H9 (cell line): ENCODE results near the gene WASF3. TPM values are rescaled to one million over a fixed set of nuclear protein-coding genes. Genes with fewer than 3 reads are reported as not detected.
A peak's percentile ranks its signal among the peaks of the same experiment; 100 is the strongest.

Experiments
- DNase-seq: peaks from one replicate; pipeline ENCODE4 v3.0.0-alpha.2; 2017
- H2AFZ ChIP-seq: one replicate; pipeline ENCODE4 v1.6.1; 2013; ENCODE audit warnings: mild to moderate bottlenecking, low read length, control low read depth, moderate library complexity
- H2AK5ac ChIP-seq: 2 replicates; pipeline ENCODE4 v1.6.1; 2013; ENCODE audit warnings: low read length, control low read depth, mixed read lengths; ENCODE audit not compliant: insufficient read length
- H2BK120ac ChIP-seq: one replicate; pipeline ENCODE4 v1.6.1; 2013; ENCODE audit warnings: low read depth, mild to moderate bottlenecking, low read length, control low read depth, inconsistent platforms; ENCODE audit not compliant: poor library complexity, severe bottlenecking
- H2BK12ac ChIP-seq: 2 replicates; pipeline ENCODE4 v1.6.1; 2013; ENCODE audit warnings: low read length, control low read depth, mixed read lengths, low read depth; ENCODE audit not compliant: insufficient read length
- H2BK15ac ChIP-seq: 2 replicates; pipeline ENCODE4 v1.6.1; 2013; ENCODE audit warnings: low read depth, low read length, control low read depth
- H2BK20ac ChIP-seq: one replicate; pipeline ENCODE4 v1.6.1; 2013; ENCODE audit warnings: low read depth, mild to moderate bottlenecking, low read length, control low read depth, inconsistent platforms; ENCODE audit not compliant: poor library complexity, severe bottlenecking
- H2BK5ac ChIP-seq: 2 replicates; pipeline ENCODE4 v1.6.1; 2013; ENCODE audit warnings: low read length, control low read depth, mixed read lengths; ENCODE audit not compliant: insufficient read length
- H3K14ac ChIP-seq: 2 replicates; pipeline ENCODE4 v1.6.1; 2013; ENCODE audit warnings: low read length, control low read depth; ENCODE audit not compliant: insufficient read depth
- H3K18ac ChIP-seq: 2 replicates; pipeline ENCODE4 v1.6.1; 2013; ENCODE audit warnings: low read depth, mild to moderate bottlenecking, mixed read lengths, low read length, control low read depth; ENCODE audit not compliant: insufficient read length
- H3K23ac ChIP-seq: 2 replicates; pipeline ENCODE4 v1.6.1; 2013; ENCODE audit warnings: low read length, control low read depth, mixed read lengths, low read depth; ENCODE audit not compliant: insufficient read length
- H3K23me2 ChIP-seq: 2 replicates; pipeline ENCODE4 v1.6.1; 2013; ENCODE audit warnings: low read depth, mild to moderate bottlenecking, mixed read lengths, low read length, control low read depth; ENCODE audit not compliant: insufficient read length, poor library complexity, severe bottlenecking
- H3K27ac ChIP-seq: 2 replicates; pipeline ENCODE4 v1.5.1; 2013; ENCODE audit warnings: low read length, control low read depth, mixed read lengths, low read depth; ENCODE audit not compliant: insufficient read length
- H3K27me3 ChIP-seq: 2 replicates; pipeline ENCODE4 v1.6.1; 2013; ENCODE audit warnings: low read length, control low read depth, inconsistent platforms; ENCODE audit not compliant: insufficient read depth
- H3K4ac ChIP-seq: 2 replicates; pipeline ENCODE4 v1.6.1; 2013; ENCODE audit warnings: low read depth, mild to moderate bottlenecking, control low read depth, inconsistent platforms, low read length, moderate library complexity
- H3K4me1 ChIP-seq: 2 replicates; pipeline ENCODE4 v1.6.1; 2013; ENCODE audit warnings: low read length, control low read depth, inconsistent platforms; ENCODE audit not compliant: insufficient read depth
- H3K4me2 ChIP-seq: 2 replicates; pipeline ENCODE4 v1.6.1; 2013; ENCODE audit warnings: low read length, control low read depth, mixed read lengths; ENCODE audit not compliant: insufficient read length, insufficient read depth
- H3K56ac ChIP-seq: 2 replicates; pipeline ENCODE4 v1.6.1; 2013; ENCODE audit warnings: low read depth, mild to moderate bottlenecking, mixed read lengths, low read length, control low read depth; ENCODE audit not compliant: insufficient read length
- H3K79me1 ChIP-seq: 2 replicates; pipeline ENCODE4 v1.6.1; 2013; ENCODE audit warnings: low read depth, mild to moderate bottlenecking, moderate library complexity, low read length, control low read depth, inconsistent platforms; ENCODE audit not compliant: insufficient read depth, poor library complexity, severe bottlenecking
- H3K79me2 ChIP-seq: 2 replicates; pipeline ENCODE4 v1.6.1; 2013; ENCODE audit warnings: low read length, control low read depth, inconsistent platforms; ENCODE audit not compliant: insufficient read depth
- H3K9ac ChIP-seq: 2 replicates; pipeline ENCODE4 v1.6.1; 2013; ENCODE audit warnings: low read length, control low read depth, mixed read lengths; ENCODE audit not compliant: insufficient read length; ENCODE audit errors: extremely low read depth
- H3K9me3 ChIP-seq: one replicate; pipeline ENCODE4 v1.6.1; 2013; ENCODE audit warnings: low read depth, low read length, inconsistent platforms; ENCODE audit not compliant: control insufficient read depth
- H3T11ph ChIP-seq: one replicate; pipeline ENCODE4 v1.6.1; 2013; ENCODE audit warnings: mild to moderate bottlenecking, low read length, control low read depth, inconsistent platforms
- H4K20me1 ChIP-seq: one replicate; pipeline ENCODE4 v1.6.1; 2013; ENCODE audit not compliant: control insufficient read depth, insufficient read length, insufficient read depth
- H4K5ac ChIP-seq: 2 replicates; pipeline ENCODE4 v1.6.1; 2013; ENCODE audit warnings: low read depth, mild to moderate bottlenecking, mixed read lengths, low read length, control low read depth; ENCODE audit not compliant: insufficient read length
- H4K8ac ChIP-seq: replicated peaks from 2 replicates; pipeline ENCODE4 v1.6.1; 2013; ENCODE audit warnings: low read length, control low read depth, mixed read lengths, low read depth; ENCODE audit not compliant: insufficient read length
- H4K91ac ChIP-seq: 2 replicates; pipeline ENCODE4 v1.6.1; 2013; ENCODE audit warnings: low read depth, mild to moderate bottlenecking, moderate library complexity, mixed read lengths, low read length, control low read depth; ENCODE audit not compliant: insufficient read length
- H3K27ac Mint-ChIP-seq, 3 experiments: 2 replicates in 2 of 3; 3 replicates in 1 of 3; pipeline ENCODE4 v1.8.0; 2020 to 2021; ENCODE audit warnings: mixed read lengths in 3 of 3, mild to moderate bottlenecking in 1 of 3, moderate library complexity in 1 of 3
- H3K27me3 Mint-ChIP-seq: 2 replicates; pipeline ENCODE4 v1.8.0; 2021; ENCODE audit warnings: low read depth, mild to moderate bottlenecking, moderate library complexity, mixed read lengths
- H3K36me3 Mint-ChIP-seq, 3 experiments: 2 replicates in 2 of 3; 3 replicates in 1 of 3; pipeline ENCODE4 v1.8.0; 2020 to 2021; ENCODE audit warnings: low read depth in 3 of 3, mixed read lengths in 3 of 3; ENCODE audit not compliant: insufficient read depth in 1 of 3
- H3K4me1 Mint-ChIP-seq, 2 experiments: 2 replicates each; pipeline ENCODE4 v1.8.0; 2020; ENCODE audit warnings: mixed read lengths in 2 of 2
- H3K4me3 Mint-ChIP-seq, 2 experiments: 2 replicates in 1 of 2; 3 replicates in 1 of 2; pipeline ENCODE4 v1.8.0; 2020 to 2021; ENCODE audit warnings: mild to moderate bottlenecking in 2 of 2, mixed read lengths in 2 of 2, moderate library complexity in 1 of 2
- H3K9me3 Mint-ChIP-seq, 2 experiments: 2 replicates in 1 of 2; 3 replicates in 1 of 2; pipeline ENCODE4 v1.8.0; 2020; ENCODE audit warnings: mild to moderate bottlenecking in 2 of 2, mixed read lengths in 2 of 2, moderate library complexity in 1 of 2
- CTCF ChIP-seq: fragments of 200-600 bp; sonication (generic); conservative IDR thresholded peaks from 3 replicates; pipeline ENCODE4 v1.8.0; 2021; ENCODE audit warnings: antibody characterized with exemption, mild to moderate bottlenecking
- WGBS: extraction: QIAGEN DNeasy Blood & Tissue Kit; methylation state at CpG from one replicate; pipeline ENCODE4 v1.1.7; 2013; ENCODE audit warnings: missing lambda C conversion rate, low lambda C conversion rate, mixed read lengths; ENCODE audit not compliant: insufficient read length; ENCODE audit errors: extremely low coverage; 5-methylcytosine and 5-hydroxymethylcytosine counted together
- total RNA-seq: library from RNA; stranded (reverse); gene quantifications from 2 replicates; pipeline ENCODE4 v1.2.1, GENCODE V29; 2021

The WASF3 gene
- total RNA-seq, 1 experiment from 2014 or later: 22.2 TPM

DNA sequence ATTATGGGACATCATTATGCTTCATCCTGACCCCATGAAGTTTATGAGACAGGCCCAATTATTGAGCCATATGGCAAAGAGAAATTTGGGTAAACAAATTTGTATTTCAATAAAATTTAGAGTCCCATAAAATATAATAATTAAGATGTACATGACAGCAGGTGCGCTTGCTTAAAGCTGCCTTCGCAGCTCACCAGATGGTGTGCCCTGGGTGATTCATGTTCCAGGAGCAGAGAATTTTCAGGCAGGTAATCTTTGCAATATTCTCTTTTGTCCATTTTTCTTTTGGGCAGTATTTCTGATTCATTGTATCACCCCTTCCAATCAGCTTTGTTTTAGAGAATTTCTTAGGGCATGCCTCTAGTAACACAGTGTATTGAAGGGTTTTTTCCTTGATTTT, 39.5 kb upstream of the WASF3 start:
- Histone ChIP-seq H2AFZ (no peak overlapping the region), H3K23me2 (no peaks in the 10 kb centered on the region), H3K56ac (no peak overlapping the region), H3K4ac (no peak overlapping the region), H2AK5ac (no peak overlapping the region), H2BK12ac (no peak overlapping the region), H3K23ac (no peak overlapping the region), H4K91ac (no peak overlapping the region), H3K79me2 (no peaks in the 10 kb centered on the region; the same call in 1 of the 2 replicates), H3K9ac (no peak overlapping the region), H4K20me1 (no peaks in the 10 kb centered on the region), H3K9me3 (no peaks in the 10 kb centered on the region), H4K8ac (no peak overlapping the region), H2BK15ac (no peak overlapping the region), H3T11ph (no peak overlapping the region), H3K27ac (no peak overlapping the region), H2BK20ac (no peak overlapping the region), H2BK120ac (no peak overlapping the region), H2BK5ac (no peak overlapping the region), H3K18ac (no peak overlapping the region), H3K4me2 (no peak overlapping the region), H3K79me1 (no peaks in the 10 kb centered on the region), H3K4me1 (peaks cover 4% of the 10 kb centered on the region; the same call in 1 of the 2 replicates), H4K5ac (no peak overlapping the region), H3K14ac (no peak overlapping the region), H3K27me3 (no peaks in the 10 kb centered on the region)
- Mint-ChIP-seq H3K9me3 (no peaks in the 10 kb centered on the region; a peak in 1 of 5 replicates), H3K36me3 (no peaks in the 10 kb centered on the region), H3K27ac (peak overlapping the region in 1 of 3 experiments; percentile 92; a peak in 3 of 7 replicates), H3K4me1 (peaks cover 24 to 45% of the 10 kb centered on the region in 2 experiments), H3K27me3 (no peaks in the 10 kb centered on the region; the same call in 1 of the 2 replicates), H3K4me3 (peak overlapping the region in 1 of 2 experiments; percentile 38; a peak in 1 of 5 replicates)
- DNase-seq: no peak
- no peak for TF ChIP-seq CTCF
- WGBS: no CpG with 5 or more reads among the region's 2 CpGs
